Sigmoid colon (tissue), 4 donors: ENCODE data around the gene ARID5A.

Experiments
- CTCF ChIP-seq, 4 experiments: fragments of 450-650 bp in 3 of 4; fragments of 200-600 bp in 1 of 4; IDR thresholded peaks; one replicate each; pipeline ENCODE4 v1.5.1; 2016 to 2019; ENCODE audit warnings: antibody characterized with exemption in 4 of 4, mild to moderate bottlenecking in 3 of 4, moderate library complexity in 2 of 4
- EP300 ChIP-seq, 4 donors: sonication (generic); formaldehyde crosslinking; IDR thresholded peaks; one replicate each; pipeline ENCODE4 v1.6.1; 2017; ENCODE audit warnings: antibody characterized with exemption in 4 of 4
- POLR2A ChIP-seq, 2 donors: fragments of 450-650 bp; IDR thresholded peaks; one replicate each; pipeline ENCODE4 v1.6.1; 2016; ENCODE audit warnings: antibody characterized with exemption in 2 of 2, mild to moderate bottlenecking in 2 of 2, moderate library complexity in 2 of 2
- POLR2AphosphoS5 ChIP-seq, 4 donors: sonication (generic); formaldehyde crosslinking; IDR thresholded peaks; one replicate each; pipeline ENCODE4 v1.6.1; 2017; ENCODE audit warnings: antibody characterized with exemption in 4 of 4

GRCh38 chr2:96524482-96525210, 11.9 kb upstream of the ARID5A start:
- TF ChIP-seq CTCF (IDR thresholded peaks at IDR 0.05) (no peak), POLR2A (IDR thresholded peaks at IDR 0.05) (no peak), POLR2AphosphoS5 (IDR thresholded peaks at IDR 0.05) (no peak), EP300 (IDR thresholded peaks at IDR 0.05) (no peak)
